ENCODE results near the gene SEC11A. TPM values are rescaled to one million over a fixed set of nuclear protein-coding genes. Genes with fewer than 3 reads are reported as not detected.

Gene SEC11A
- total RNA-seq, 1 donor from 2014 or later = 202 TPM

GRCh38 chr15:84634228-84634837 lies 81.6 kb downstream of the SEC11A start:
- Mint-ChIP-seq H3K9me3 (ENCODE audit: unreplicated experiment) (no peaks in the 10 kb centered on the region), H3K4me3 (ENCODE audit: unreplicated experiment) (peak overlapping the region; percentile 71), H3K4me1 (ENCODE audit: unreplicated experiment) (peaks cover 33% of the 10 kb centered on the region), H3K27ac (ENCODE audit: unreplicated experiment) (peak overlapping the region; percentile 52), H3K36me3 (ENCODE audit: unreplicated experiment) (peaks cover 22% of the 10 kb centered on the region), H3K27me3 (ENCODE audit: unreplicated experiment) (no peaks in the 10 kb centered on the region)
- TF ChIP-seq, protein P1, sequence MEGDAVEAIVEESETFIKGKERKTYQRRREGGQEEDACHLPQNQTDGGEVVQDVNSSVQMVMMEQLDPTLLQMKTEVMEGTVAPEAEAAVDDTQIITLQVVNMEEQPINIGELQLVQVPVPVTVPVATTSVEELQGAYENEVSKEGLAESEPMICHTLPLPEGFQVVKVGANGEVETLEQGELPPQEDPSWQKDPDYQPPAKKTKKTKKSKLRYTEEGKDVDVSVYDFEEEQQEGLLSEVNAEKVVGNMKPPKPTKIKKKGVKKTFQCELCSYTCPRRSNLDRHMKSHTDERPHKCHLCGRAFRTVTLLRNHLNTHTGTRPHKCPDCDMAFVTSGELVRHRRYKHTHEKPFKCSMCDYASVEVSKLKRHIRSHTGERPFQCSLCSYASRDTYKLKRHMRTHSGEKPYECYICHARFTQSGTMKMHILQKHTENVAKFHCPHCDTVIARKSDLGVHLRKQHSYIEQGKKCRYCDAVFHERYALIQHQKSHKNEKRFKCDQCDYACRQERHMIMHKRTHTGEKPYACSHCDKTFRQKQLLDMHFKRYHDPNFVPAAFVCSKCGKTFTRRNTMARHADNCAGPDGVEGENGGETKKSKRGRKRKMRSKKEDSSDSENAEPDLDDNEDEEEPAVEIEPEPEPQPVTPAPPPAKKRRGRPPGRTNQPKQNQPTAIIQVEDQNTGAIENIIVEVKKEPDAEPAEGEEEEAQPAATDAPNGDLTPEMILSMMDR (IDR thresholded peaks at IDR 0.05) = no peak
- DNase-seq (ENCODE audit: extremely low spot score, unreplicated experiment) = no peak

- peak; percentile 88 for DNase-seq (ENCODE audit: extremely low spot score, unreplicated experiment)
- TF ChIP-seq, protein P1 (IDR thresholded peaks at IDR 0.05) = no peak
- peak overlapping the region; percentile 94 for H3K27ac Mint-ChIP-seq (ENCODE audit: unreplicated experiment)
- H3K27me3 Mint-ChIP-seq (ENCODE audit: unreplicated experiment) = no peaks in the 10 kb centered on the region
- peaks cover 18% of the 10 kb centered on the region for H3K36me3 Mint-ChIP-seq (ENCODE audit: unreplicated experiment)
- H3K4me1 Mint-ChIP-seq (ENCODE audit: unreplicated experiment) = peaks cover 33% of the 10 kb centered on the region
- H3K9me3 Mint-ChIP-seq (ENCODE audit: unreplicated experiment) = no peaks in the 10 kb centered on the region
- peak overlapping the region; percentile 96 for H3K4me3 Mint-ChIP-seq (ENCODE audit: unreplicated experiment)
Measured at GRCh38 chr15:84633311-84634227, 82.4 kb downstream of the SEC11A start.

DNA sequence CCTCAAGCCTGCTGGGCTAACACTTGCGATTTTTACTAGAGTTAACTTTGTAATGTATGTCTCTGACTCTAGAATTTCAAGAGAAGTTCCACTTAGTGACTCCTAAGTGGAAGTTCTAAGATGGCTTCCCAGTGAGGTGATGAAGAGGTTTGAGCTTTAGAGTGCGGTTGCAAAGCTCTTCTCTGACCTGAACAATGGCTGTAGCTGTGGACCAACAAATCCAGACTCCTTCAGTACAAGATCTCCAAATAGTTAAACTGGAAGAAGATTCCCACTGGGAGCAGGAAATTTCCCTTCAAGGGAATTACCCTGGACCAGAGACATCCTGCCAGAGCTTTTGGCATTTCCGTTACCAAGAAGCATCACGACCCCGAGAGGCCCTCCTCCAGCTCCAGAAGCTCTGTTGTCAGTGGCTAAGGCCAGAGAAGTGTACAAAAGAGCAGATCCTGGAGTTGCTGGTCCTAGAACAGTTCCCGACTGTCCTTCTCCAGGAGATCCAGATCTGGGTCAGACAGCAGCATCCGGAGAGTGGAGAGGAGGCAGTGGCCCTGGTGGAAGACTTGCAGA lies 84.2 kb downstream of the SEC11A start:
- Mint-ChIP-seq H3K27me3 (ENCODE audit: unreplicated experiment) (no peaks in the 10 kb centered on the region), H3K27ac (ENCODE audit: unreplicated experiment) (peak overlapping the region; percentile 94), H3K4me3 (ENCODE audit: unreplicated experiment) (peak overlapping the region; percentile 96), H3K9me3 (ENCODE audit: unreplicated experiment) (no peaks in the 10 kb centered on the region), H3K4me1 (ENCODE audit: unreplicated experiment) (peaks cover 33% of the 10 kb centered on the region), H3K36me3 (ENCODE audit: unreplicated experiment) (peaks cover 10% of the 10 kb centered on the region)
- TF ChIP-seq, protein P1 (IDR thresholded peaks at IDR 0.05) = no peak
- DNase-seq (ENCODE audit: extremely low spot score, unreplicated experiment) = no peak

DNA sequence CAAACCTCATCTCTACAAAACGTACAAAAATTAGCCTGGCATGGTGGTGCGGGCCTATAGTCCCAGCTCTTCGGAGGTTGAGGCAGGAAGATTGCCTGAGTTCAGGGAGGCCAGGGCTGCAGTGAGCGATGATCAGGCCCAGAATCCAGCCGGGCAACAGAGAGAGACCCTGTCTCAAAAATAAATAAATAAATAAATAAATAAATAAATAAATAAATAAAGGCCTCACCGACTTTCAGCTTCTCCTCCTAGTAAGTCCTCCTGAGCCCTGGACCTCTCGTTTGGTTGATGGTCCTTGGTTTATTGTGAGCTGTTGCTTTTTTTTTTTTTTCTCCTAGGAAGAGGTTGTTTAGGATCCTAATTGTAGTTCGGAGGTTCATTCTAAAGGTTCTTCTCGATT lies 86.9 kb downstream of the SEC11A start:
- Mint-ChIP-seq H3K4me1 (ENCODE audit: unreplicated experiment) (peaks cover 19% of the 10 kb centered on the region), H3K9me3 (ENCODE audit: unreplicated experiment) (no peaks in the 10 kb centered on the region), H3K4me3 (ENCODE audit: unreplicated experiment) (no peak overlapping the region), H3K27ac (ENCODE audit: unreplicated experiment) (no peak overlapping the region), H3K36me3 (ENCODE audit: unreplicated experiment) (peaks cover 15% of the 10 kb centered on the region), H3K27me3 (ENCODE audit: unreplicated experiment) (no peaks in the 10 kb centered on the region)
- TF ChIP-seq, protein P1 (IDR thresholded peaks at IDR 0.05) = no peak
- DNase-seq (ENCODE audit: extremely low spot score, unreplicated experiment) = no peak

DNA sequence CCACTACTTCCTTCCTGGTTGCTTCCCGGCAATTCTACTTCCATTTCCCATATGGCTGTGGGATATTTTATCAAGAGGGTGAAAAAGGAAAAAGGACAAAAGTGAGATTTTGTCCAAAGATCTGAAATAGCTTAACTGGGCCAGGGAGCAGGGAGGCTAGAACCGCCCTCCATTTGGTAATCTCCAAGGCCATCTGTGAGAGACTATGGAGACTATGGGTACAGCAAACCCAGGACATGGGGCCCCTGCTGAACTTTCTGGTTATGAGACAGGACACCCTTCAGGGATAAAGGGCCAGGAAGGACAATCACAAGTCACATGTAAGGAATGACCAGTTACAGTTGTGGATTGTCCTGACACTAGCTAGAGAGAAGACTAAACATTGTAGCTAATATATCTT lies 90.8 kb downstream of the SEC11A start:
- no peak overlapping the region for H3K27ac Mint-ChIP-seq (ENCODE audit: unreplicated experiment)
- TF ChIP-seq, protein P1 (IDR thresholded peaks at IDR 0.05) = no peak

More for the DNA sequence above, 90.8 kb downstream of the SEC11A start:
- H3K4me3 Mint-ChIP-seq (ENCODE audit: unreplicated experiment) = no peak overlapping the region
- DNase-seq (ENCODE audit: extremely low spot score, unreplicated experiment) = no peak
- H3K27me3 Mint-ChIP-seq (ENCODE audit: unreplicated experiment) = no peaks in the 10 kb centered on the region
- no peaks in the 10 kb centered on the region for H3K4me1 Mint-ChIP-seq (ENCODE audit: unreplicated experiment)
- H3K36me3 Mint-ChIP-seq (ENCODE audit: unreplicated experiment) = peaks cover 45% of the 10 kb centered on the region
- peaks cover 12% of the 10 kb centered on the region for H3K9me3 Mint-ChIP-seq (ENCODE audit: unreplicated experiment)

Data from osteocyte (in vitro differentiated cells).